ENCODE data around the gene EGFL8. TPM values are rescaled to one million over a fixed set of nuclear protein-coding genes. Genes with fewer than 3 reads are reported as not detected.

Gene EGFL8
- total and polyA plus RNA-seq, 4 donors: 1.8 to 8.2 (median 1.9) TPM

DNA sequence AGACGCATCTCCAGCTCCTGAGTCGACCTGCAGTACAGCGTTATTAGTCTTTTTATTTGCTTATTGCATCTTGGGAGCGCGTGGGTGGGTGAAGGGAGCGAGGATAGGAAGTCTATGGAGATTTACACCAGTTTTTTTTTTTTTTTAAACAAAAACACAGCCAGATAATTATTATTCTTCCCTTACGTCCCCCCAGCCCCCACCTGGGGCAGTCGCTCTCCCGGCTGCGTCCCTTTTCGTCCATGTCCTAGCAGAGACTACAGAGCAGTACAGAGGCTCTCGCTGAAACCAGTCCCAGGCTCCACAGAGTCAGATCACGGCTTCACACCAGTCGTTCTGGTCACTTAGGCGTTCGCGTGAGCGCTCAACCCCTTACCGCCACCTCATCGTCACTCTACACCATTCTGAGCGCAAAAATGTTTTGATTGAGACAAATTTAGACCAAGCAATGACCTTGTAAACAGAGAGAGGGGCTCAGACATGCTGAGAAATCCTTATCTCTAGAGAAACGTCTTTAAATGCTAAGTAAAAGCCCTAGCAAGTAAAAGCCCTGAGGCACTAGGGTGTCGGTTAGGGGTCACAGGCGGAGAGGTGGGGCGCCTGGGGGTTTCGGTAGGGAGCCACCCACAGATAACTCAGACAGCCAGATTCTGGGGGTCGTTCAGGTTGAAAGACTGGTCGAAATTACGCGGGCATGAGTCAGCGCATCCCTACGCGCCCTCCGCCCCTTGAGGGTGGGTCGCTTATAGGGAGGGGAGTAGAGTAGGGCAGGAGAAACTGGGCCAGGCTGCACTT, 11.4 kb upstream of the EGFL8 start:
- Histone ChIP-seq H3K27me3 (ENCODE audit: control insufficient read depth in 4 of 4, insufficient read depth in 4 of 4, low read length in 3 of 4) (peaks cover 0 to 5% (median 0%) of the 10 kb centered on the region in 4 donors), H3K36me3 (ENCODE audit: control insufficient read depth in 4 of 4, insufficient read depth in 3 of 4, low read depth in 1 of 4, low read length in 3 of 4) (peaks cover 3 to 8% (median 6%) of the 10 kb centered on the region in 4 donors), H3K9me3 (ENCODE audit: control insufficient read depth in 4 of 4, low read length in 3 of 4) (peaks cover 0 to 2% (median 0%) of the 10 kb centered on the region in 4 donors), H3K4me1 (ENCODE audit: control insufficient read depth in 4 of 4, insufficient read depth in 4 of 4, low read length in 3 of 4) (peaks cover 6 to 26% (median 13%) of the 10 kb centered on the region in 4 donors), H3K27ac (ENCODE audit: low read depth in 1 of 2, low read length in 2 of 2) (peak overlapping the region; percentile 10 to 88), H3K9ac (ENCODE audit: low read depth in 1 of 2, low read length in 2 of 2) (no peak overlapping the region), H3K4me3 (ENCODE audit: low read depth in 1 of 3, low read length in 3 of 3) (peak overlapping the region in 1 of 3 donors; percentile 66)
- peak; percentile 72 for DNase-seq (ENCODE audit: low spot score)
- TF ChIP-seq JUND (IDR thresholded peaks at IDR 0.05): no peak
- no peak for TF ChIP-seq EGR1 (IDR thresholded peaks at IDR 0.05; ENCODE audit: low read depth in 2 of 2)
- no peak for TF ChIP-seq RXRA (IDR thresholded peaks at IDR 0.05)
- no peak for TF ChIP-seq TAF1 (conservative IDR thresholded peaks at IDR 0.05)
- no peak for TF ChIP-seq GABPA (IDR thresholded peaks at IDR 0.05 in 1 of 2, conservative IDR thresholded peaks at IDR 0.05 in 1 of 2)
- TF ChIP-seq NR2F2 (IDR thresholded peaks at IDR 0.05): no peak
- TF ChIP-seq, protein P1, sequence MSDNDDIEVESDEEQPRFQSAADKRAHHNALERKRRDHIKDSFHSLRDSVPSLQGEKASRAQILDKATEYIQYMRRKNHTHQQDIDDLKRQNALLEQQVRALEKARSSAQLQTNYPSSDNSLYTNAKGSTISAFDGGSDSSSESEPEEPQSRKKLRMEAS (IDR thresholded peaks at IDR 0.05): no peak
- TF ChIP-seq YY1 (IDR thresholded peaks at IDR 0.05): no peak
- no peak for TF ChIP-seq FOXA1 (IDR thresholded peaks at IDR 0.05)
- no peak for TF ChIP-seq RAD21 (IDR thresholded peaks at IDR 0.05)
- TF ChIP-seq FOXA2 (IDR thresholded peaks at IDR 0.05): no peak
- no peak for TF ChIP-seq SP1 (IDR thresholded peaks at IDR 0.05)
- TF ChIP-seq, protein P2, sequence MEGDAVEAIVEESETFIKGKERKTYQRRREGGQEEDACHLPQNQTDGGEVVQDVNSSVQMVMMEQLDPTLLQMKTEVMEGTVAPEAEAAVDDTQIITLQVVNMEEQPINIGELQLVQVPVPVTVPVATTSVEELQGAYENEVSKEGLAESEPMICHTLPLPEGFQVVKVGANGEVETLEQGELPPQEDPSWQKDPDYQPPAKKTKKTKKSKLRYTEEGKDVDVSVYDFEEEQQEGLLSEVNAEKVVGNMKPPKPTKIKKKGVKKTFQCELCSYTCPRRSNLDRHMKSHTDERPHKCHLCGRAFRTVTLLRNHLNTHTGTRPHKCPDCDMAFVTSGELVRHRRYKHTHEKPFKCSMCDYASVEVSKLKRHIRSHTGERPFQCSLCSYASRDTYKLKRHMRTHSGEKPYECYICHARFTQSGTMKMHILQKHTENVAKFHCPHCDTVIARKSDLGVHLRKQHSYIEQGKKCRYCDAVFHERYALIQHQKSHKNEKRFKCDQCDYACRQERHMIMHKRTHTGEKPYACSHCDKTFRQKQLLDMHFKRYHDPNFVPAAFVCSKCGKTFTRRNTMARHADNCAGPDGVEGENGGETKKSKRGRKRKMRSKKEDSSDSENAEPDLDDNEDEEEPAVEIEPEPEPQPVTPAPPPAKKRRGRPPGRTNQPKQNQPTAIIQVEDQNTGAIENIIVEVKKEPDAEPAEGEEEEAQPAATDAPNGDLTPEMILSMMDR (IDR thresholded peaks at IDR 0.05; ENCODE audit: low read depth, low read length, missing input control): no peak
- TF ChIP-seq REST (IDR thresholded peaks at IDR 0.05): no peak
- TF ChIP-seq HNF4G (IDR thresholded peaks at IDR 0.05): no peak
- TF ChIP-seq, protein P3, sequence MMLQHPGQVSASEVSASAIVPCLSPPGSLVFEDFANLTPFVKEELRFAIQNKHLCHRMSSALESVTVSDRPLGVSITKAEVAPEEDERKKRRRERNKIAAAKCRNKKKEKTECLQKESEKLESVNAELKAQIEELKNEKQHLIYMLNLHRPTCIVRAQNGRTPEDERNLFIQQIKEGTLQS (IDR thresholded peaks at IDR 0.05): no peak
- 54% methylated on average over 35 of the region's 35 CpGs for WGBS
